Nephron progenitor cell (in vitro differentiated cells): ENCODE data around the gene STIP1.

Source experiments
- DNase-seq: peaks from one replicate; pipeline ENCODE4 v3.0.0; 2021
- H3K27ac Mint-ChIP-seq: 2 replicates; pipeline ENCODE4 v1.8.0; 2021; ENCODE audit warnings: mild to moderate bottlenecking, moderate library complexity, mixed read lengths
- H3K27me3 Mint-ChIP-seq: 2 replicates; pipeline ENCODE4 v1.8.0; 2021; ENCODE audit warnings: mild to moderate bottlenecking, low read depth, mixed read lengths; ENCODE audit not compliant: poor library complexity
- H3K36me3 Mint-ChIP-seq: 2 replicates; pipeline ENCODE4 v1.8.0; 2021; ENCODE audit warnings: low read depth, mixed read lengths
- H3K4me1 Mint-ChIP-seq: 2 replicates; pipeline ENCODE4 v1.8.0; 2021; ENCODE audit warnings: mixed read lengths
- H3K4me3 Mint-ChIP-seq: 2 replicates; pipeline ENCODE4 v1.8.0; 2021; ENCODE audit warnings: mild to moderate bottlenecking, moderate library complexity, mixed read lengths
- H3K9me3 Mint-ChIP-seq: 2 replicates; pipeline ENCODE4 v1.8.0; 2021; ENCODE audit warnings: mild to moderate bottlenecking, moderate library complexity, mixed read lengths
- CTCF ChIP-seq: fragments of 200-600 bp; sonication (generic); IDR thresholded peaks from 2 replicates; pipeline ENCODE4 v1.5.0; 2021; ENCODE audit warnings: antibody characterized with exemption

The STIP1 gene

GRCh38 chr11:64150051-64150450 is 35.9 kb upstream of the STIP1 start:
- Mint-ChIP-seq H3K4me1 (peaks cover 32% of the 10 kb centered on the region), H3K36me3 (no peaks in the 10 kb centered on the region), H3K27me3 (peaks cover 19% of the 10 kb centered on the region), H3K4me3 (no peak overlapping the region), H3K9me3 (no peaks in the 10 kb centered on the region), H3K27ac (no peak overlapping the region)
- no peak for TF ChIP-seq CTCF
- DNase-seq, result no peak

- Mint-ChIP-seq H3K36me3 (no peaks in the 10 kb centered on the region), H3K9me3 (no peaks in the 10 kb centered on the region), H3K4me3 (no peak overlapping the region), H3K4me1 (peaks cover 26% of the 10 kb centered on the region), H3K27me3 (peaks cover 22% of the 10 kb centered on the region), H3K27ac (no peak overlapping the region)
- no peak for DNase-seq
- TF ChIP-seq CTCF, result no peak
Measured at GRCh38 chr11:64150481-64151239, 35.3 kb upstream of the STIP1 start.

GRCh38 chr11:64151337-64151736 is 34.6 kb upstream of the STIP1 start:
- Mint-ChIP-seq H3K4me3 (no peak overlapping the region), H3K9me3 (no peaks in the 10 kb centered on the region), H3K27me3 (peaks cover 17% of the 10 kb centered on the region), H3K27ac (no peak overlapping the region), H3K4me1 (peaks cover 22% of the 10 kb centered on the region), H3K36me3 (no peaks in the 10 kb centered on the region)
- no peak for DNase-seq
- TF ChIP-seq CTCF, result no peak

GRCh38 chr11:64152841-64153691 is 32.9 kb upstream of the STIP1 start:
- Mint-ChIP-seq H3K4me1 (peaks cover 27% of the 10 kb centered on the region), H3K9me3 (no peaks in the 10 kb centered on the region), H3K27me3 (peaks cover 17% of the 10 kb centered on the region), H3K27ac (no peak overlapping the region), H3K36me3 (no peaks in the 10 kb centered on the region), H3K4me3 (no peak overlapping the region)
- peak; percentile 82 for DNase-seq
- peak; percentile 99 for TF ChIP-seq CTCF

- Mint-ChIP-seq H3K4me1 (peaks cover 24% of the 10 kb centered on the region), H3K36me3 (no peaks in the 10 kb centered on the region), H3K9me3 (no peaks in the 10 kb centered on the region), H3K4me3 (peak overlapping the region; percentile 4), H3K27me3 (peaks cover 17% of the 10 kb centered on the region), H3K27ac (no peak overlapping the region)
- no peak for DNase-seq
- no peak for TF ChIP-seq CTCF
Measured at GRCh38 chr11:64153812-64154211, 32.2 kb upstream of the STIP1 start.
